Ovary (tissue), 3 donors: ENCODE data around the gene PCYT1A.

Source experiments
- CTCF ChIP-seq, 3 donors: fragments of 450-650 bp in 2 of 3; fragments of 200-600 bp in 1 of 3; IDR thresholded peaks; one replicate each; pipeline versions ENCODE4 v1.5.1 to v1.8.0; 2016 to 2022; ENCODE audit warnings: antibody characterized with exemption in 3 of 3, mild to moderate bottlenecking in 1 of 3
- EP300 ChIP-seq: sonication (generic); formaldehyde crosslinking; IDR thresholded peaks from one replicate; pipeline ENCODE4 v1.6.1; 2017; ENCODE audit warnings: antibody characterized with exemption
- POLR2A ChIP-seq: fragments of 450-650 bp; IDR thresholded peaks from one replicate; pipeline ENCODE4 v1.6.1; 2017; ENCODE audit warnings: antibody characterized with exemption, mild to moderate bottlenecking, moderate library complexity
- donor health status: DM: no; HTN: no; CAD: no.

DNA sequence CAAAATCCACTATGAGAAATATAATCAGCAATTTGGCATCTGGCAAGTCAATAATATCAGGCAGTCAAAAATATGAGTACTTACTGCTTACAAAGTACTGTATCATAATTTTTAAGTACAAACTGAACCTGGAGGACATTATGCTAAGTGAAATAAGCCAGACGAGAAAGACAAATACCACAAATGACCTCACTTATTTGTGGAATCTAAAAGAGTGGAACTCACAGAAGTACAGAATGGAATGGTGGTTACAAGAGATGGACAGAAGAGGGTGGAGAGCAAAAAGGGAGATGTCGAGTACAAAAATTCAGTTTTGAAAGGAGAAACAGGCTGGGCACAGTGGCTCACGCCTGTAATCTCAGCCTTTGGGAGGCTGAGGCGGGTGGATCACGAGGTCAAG, 12.4 kb downstream of the PCYT1A start:
- TF ChIP-seq CTCF (IDR thresholded peaks at IDR 0.05) (no peak), POLR2A (no peak), EP300 (no peak)
